ENCODE results near the gene ECE1.

ECE1 gene

GRCh38 chr1:21332554-21333311 is 42.5 kb upstream of the ECE1 start:
- DNase-seq = no peak
- no peaks in the 10 kb centered on the region for H3K36me3 ChIP-seq (replicated peaks)
- no peak overlapping the region for H3K4me3 ChIP-seq (ENCODE audit: low read depth, low read length)
- in situ Hi-C loops (cut with HindIII; ENCODE audit: low pct_ligation_motif_present, low sequenced_read_pairs) = no loop called here
- H3K27ac ChIP-seq = no peak overlapping the region
- TF ChIP-seq, protein P1, sequence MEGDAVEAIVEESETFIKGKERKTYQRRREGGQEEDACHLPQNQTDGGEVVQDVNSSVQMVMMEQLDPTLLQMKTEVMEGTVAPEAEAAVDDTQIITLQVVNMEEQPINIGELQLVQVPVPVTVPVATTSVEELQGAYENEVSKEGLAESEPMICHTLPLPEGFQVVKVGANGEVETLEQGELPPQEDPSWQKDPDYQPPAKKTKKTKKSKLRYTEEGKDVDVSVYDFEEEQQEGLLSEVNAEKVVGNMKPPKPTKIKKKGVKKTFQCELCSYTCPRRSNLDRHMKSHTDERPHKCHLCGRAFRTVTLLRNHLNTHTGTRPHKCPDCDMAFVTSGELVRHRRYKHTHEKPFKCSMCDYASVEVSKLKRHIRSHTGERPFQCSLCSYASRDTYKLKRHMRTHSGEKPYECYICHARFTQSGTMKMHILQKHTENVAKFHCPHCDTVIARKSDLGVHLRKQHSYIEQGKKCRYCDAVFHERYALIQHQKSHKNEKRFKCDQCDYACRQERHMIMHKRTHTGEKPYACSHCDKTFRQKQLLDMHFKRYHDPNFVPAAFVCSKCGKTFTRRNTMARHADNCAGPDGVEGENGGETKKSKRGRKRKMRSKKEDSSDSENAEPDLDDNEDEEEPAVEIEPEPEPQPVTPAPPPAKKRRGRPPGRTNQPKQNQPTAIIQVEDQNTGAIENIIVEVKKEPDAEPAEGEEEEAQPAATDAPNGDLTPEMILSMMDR (IDR thresholded peaks at IDR 0.05; ENCODE audit: low read depth, low read length, missing control alignments) = no peak
- no peaks in the 10 kb centered on the region for H3K27me3 ChIP-seq (replicated peaks)

- in situ Hi-C loops (cut with HindIII; ENCODE audit: low pct_ligation_motif_present, low sequenced_read_pairs) = no loop called here
- H3K27me3 ChIP-seq (replicated peaks) = no peaks in the 10 kb centered on the region
- no peak overlapping the region for H3K4me3 ChIP-seq (ENCODE audit: low read depth, low read length)
- no peak overlapping the region for H3K27ac ChIP-seq
- TF ChIP-seq, protein P1 (IDR thresholded peaks at IDR 0.05; ENCODE audit: low read depth, low read length, missing control alignments) = no peak
- no peaks in the 10 kb centered on the region for H3K36me3 ChIP-seq (replicated peaks)
- DNase-seq = no peak
Measured at GRCh38 chr1:21331752-21332478, 41.7 kb upstream of the ECE1 start.

DNA sequence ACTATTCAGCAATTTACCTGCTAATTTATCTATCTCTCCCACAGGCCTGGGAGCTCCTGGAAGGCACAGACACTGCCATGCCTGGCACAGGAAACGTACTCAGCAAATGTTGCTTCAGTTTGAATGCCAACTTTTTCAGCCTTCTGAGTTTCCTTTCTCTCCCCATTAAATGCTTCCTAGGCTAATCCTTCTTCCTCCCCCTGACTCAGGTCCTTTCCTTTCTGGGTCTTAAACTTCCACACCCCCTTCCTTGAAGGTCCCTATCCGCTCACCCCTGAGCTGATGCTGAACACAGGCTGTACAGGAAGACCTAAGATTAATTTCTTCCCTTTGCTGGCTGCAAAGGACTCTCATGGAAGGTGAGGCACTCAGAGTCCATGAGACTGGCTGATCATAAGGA is 40.3 kb upstream of the ECE1 start:
- no peak for DNase-seq
- in situ Hi-C loops (cut with HindIII; ENCODE audit: low pct_ligation_motif_present, low sequenced_read_pairs) = no loop called here
- no peaks in the 10 kb centered on the region for H3K27me3 ChIP-seq (replicated peaks)
- TF ChIP-seq, protein P1 (IDR thresholded peaks at IDR 0.05; ENCODE audit: low read depth, low read length, missing control alignments) = no peak
- no peak overlapping the region for H3K27ac ChIP-seq
- H3K36me3 ChIP-seq (replicated peaks) = no peaks in the 10 kb centered on the region
- H3K4me3 ChIP-seq (ENCODE audit: low read depth, low read length) = no peak overlapping the region

DNA sequence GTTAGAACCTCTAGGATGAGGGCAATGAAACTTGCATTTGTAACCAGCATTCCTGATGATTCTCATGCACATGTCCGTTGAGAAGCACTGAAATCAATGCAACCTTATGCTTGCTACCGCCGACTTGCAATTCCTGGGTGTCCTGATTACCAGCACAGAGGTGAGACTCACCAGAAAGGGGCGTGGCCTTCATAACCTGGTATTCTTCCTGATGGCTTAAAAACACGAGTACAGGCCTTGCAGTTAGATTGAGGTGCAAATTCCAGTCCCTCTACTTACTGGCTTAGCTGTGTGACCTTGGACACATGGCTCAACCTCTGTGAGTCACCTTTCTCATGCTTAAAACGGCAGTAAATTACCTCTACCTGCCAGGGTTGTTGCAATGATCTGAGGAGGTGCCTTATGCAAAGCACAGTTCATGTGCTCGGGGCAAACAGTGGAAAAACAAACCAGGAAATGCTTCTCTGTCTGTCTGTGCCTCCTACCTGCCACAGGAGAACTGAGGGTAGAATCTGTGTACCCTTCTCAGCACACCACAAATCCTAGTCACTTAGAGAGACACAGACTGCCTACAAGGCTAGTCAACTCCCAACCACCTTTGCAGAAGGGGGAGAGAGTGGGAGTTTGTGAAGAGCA is 39.1 kb upstream of the ECE1 start:
- TF ChIP-seq, protein P1 (IDR thresholded peaks at IDR 0.05; ENCODE audit: low read depth, low read length, missing control alignments) = no peak
- no peak for DNase-seq
- Histone ChIP-seq H3K36me3 (replicated peaks) (no peaks in the 10 kb centered on the region), H3K27ac (no peak overlapping the region), H3K4me3 (ENCODE audit: low read depth, low read length) (no peak overlapping the region), H3K27me3 (replicated peaks) (no peaks in the 10 kb centered on the region)
- in situ Hi-C loops (cut with HindIII; ENCODE audit: low pct_ligation_motif_present, low sequenced_read_pairs) = no loop called here

GRCh38 chr1:21327566-21328323 is 37.5 kb upstream of the ECE1 start:
- TF ChIP-seq, protein P1 (IDR thresholded peaks at IDR 0.05; ENCODE audit: low read depth, low read length, missing control alignments) = no peak
- no peak overlapping the region for H3K4me3 ChIP-seq (ENCODE audit: low read depth, low read length)
- DNase-seq = no peak
- no peaks in the 10 kb centered on the region for H3K27me3 ChIP-seq (replicated peaks)
- no peak overlapping the region for H3K27ac ChIP-seq
- no peaks in the 10 kb centered on the region for H3K36me3 ChIP-seq (replicated peaks)
- in situ Hi-C loops (cut with HindIII; ENCODE audit: low pct_ligation_motif_present, low sequenced_read_pairs) = no loop called here

Measured in brain microvascular endothelial cell (primary cell).